ENCODE data around the gene BEX4. TPM values are rescaled to one million over a fixed set of nuclear protein-coding genes. Genes with fewer than 3 reads are reported as not detected.

The BEX4 gene
- total RNA-seq, 4 donors from 2014 or later: 51.2 to 81.7 (median 60.0) TPM

GRCh38 chrX:103236296-103236695, 21.4 kb downstream of the BEX4 start:
- H3K27ac ChIP-seq: no peak overlapping the region
- TF ChIP-seq EP300 (IDR thresholded peaks at IDR 0.05) (no peak), POLR2A (IDR thresholded peaks at IDR 0.05) (no peak), POLR2AphosphoS5 (IDR thresholded peaks at IDR 0.05) (no peak)
- no peaks in the 10 kb centered on the region for H3K9me3 ChIP-seq
- no peaks in the 10 kb centered on the region for H3K4me1 ChIP-seq
- H3K27me3 ChIP-seq: no peaks in the 10 kb centered on the region
- WGBS, 2 donors (ENCODE audit: low coverage in 1 of 2): 73 to 100% methylated on average over 1 of the region's 1 CpG
- H3K36me3 ChIP-seq: no peaks in the 10 kb centered on the region
- no peak overlapping the region for H3K4me3 ChIP-seq
- ATAC-seq: no peak

DNA sequence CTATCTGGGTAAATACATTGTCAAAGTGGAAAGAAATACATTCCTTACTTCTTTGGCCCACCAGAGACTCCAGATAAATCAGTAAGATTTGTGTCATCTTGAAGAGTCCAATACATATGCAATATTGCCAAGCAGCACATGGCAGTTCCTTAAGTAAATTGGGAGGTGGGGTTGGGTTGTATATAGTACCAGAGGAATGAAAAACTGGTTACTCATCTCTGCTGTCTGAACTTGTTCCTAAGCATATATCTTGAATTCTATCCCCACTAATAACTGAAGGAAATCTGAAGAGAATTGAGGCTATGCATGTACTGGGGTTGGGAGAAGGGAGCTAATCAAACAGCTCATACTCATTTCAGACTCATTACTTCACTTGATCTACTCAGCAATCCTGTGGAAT, 25.2 kb downstream of the BEX4 start:
- ATAC-seq: no peak
- Histone ChIP-seq H3K36me3 (no peaks in the 10 kb centered on the region), H3K4me3 (no peak overlapping the region), H3K9me3 (no peaks in the 10 kb centered on the region), H3K4me1 (no peaks in the 10 kb centered on the region), H3K27me3 (no peaks in the 10 kb centered on the region), H3K27ac (no peak overlapping the region)
- TF ChIP-seq CTCF (IDR thresholded peaks at IDR 0.05) (no peak), POLR2A (IDR thresholded peaks at IDR 0.05) (no peak), EP300 (IDR thresholded peaks at IDR 0.05) (no peak), POLR2AphosphoS5 (IDR thresholded peaks at IDR 0.05) (no peak)

GRCh38 chrX:103248553-103248952, 33.6 kb downstream of the BEX4 start:
- Histone ChIP-seq H3K9me3 (no peaks in the 10 kb centered on the region), H3K27me3 (no peaks in the 10 kb centered on the region), H3K36me3 (no peaks in the 10 kb centered on the region), H3K27ac (no peak overlapping the region), H3K4me1 (peaks cover 0 to 14% (median 0%) of the 10 kb centered on the region in 3 donors), H3K4me3 (no peak overlapping the region)
- TF ChIP-seq POLR2AphosphoS5 (IDR thresholded peaks at IDR 0.05) (no peak), POLR2A (IDR thresholded peaks at IDR 0.05) (no peak), CTCF (IDR thresholded peaks at IDR 0.05) (peak in 3 of 4 experiments; percentile 17 to 44 (median 19))
- no peak for ATAC-seq

- TF ChIP-seq CTCF (IDR thresholded peaks at IDR 0.05): no peak
- no peak for TF ChIP-seq POLR2A (IDR thresholded peaks at IDR 0.05)
- no peak for TF ChIP-seq POLR2AphosphoS5 (IDR thresholded peaks at IDR 0.05)
- TF ChIP-seq EP300 (IDR thresholded peaks at IDR 0.05): no peak
- Histone ChIP-seq H3K9me3 (no peaks in the 10 kb centered on the region), H3K27ac (no peak overlapping the region), H3K36me3 (no peaks in the 10 kb centered on the region), H3K4me3 (no peak overlapping the region), H3K27me3 (no peaks in the 10 kb centered on the region), H3K4me1 (peaks cover 0 to 15% (median 0%) of the 10 kb centered on the region in 3 donors)
- ATAC-seq: no peak
- WGBS, 2 donors (ENCODE audit: low coverage in 1 of 2): 100% methylated on average over 1 of the region's 1 CpG
Measured at GRCh38 chrX:103249805-103250204, 34.9 kb downstream of the BEX4 start.

DNA sequence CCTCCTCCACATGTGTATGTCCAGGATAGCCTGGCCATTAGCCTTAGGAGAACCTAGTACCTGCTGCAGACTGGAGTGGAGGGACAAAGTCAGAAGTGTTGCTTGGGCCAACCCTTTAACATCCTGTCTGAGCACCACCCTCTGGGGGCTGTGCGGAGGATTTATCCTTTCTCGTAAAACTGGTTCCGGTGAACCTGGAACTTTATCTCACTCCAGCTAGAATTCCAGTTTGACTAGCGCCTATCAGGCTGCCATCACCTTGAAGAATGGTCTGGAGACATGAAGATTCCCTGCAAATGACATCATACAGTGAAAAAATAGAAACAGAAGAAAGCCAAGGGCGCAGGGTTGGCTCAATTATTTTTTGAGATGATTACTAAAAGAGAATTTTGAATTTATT, 36.1 kb downstream of the BEX4 start:
- H3K27ac ChIP-seq: no peak overlapping the region
- ATAC-seq: no peak
- no peaks in the 10 kb centered on the region for H3K27me3 ChIP-seq
- no peaks in the 10 kb centered on the region for H3K36me3 ChIP-seq
- H3K9me3 ChIP-seq: no peaks in the 10 kb centered on the region
- H3K4me1 ChIP-seq: peaks cover 0 to 15% (median 0%) of the 10 kb centered on the region in 3 donors
- TF ChIP-seq EP300 (IDR thresholded peaks at IDR 0.05) (no peak), POLR2AphosphoS5 (IDR thresholded peaks at IDR 0.05) (no peak), CTCF (IDR thresholded peaks at IDR 0.05) (no peak), POLR2A (IDR thresholded peaks at IDR 0.05) (no peak)
- H3K4me3 ChIP-seq: no peak overlapping the region
- WGBS, 2 donors (ENCODE audit: low coverage in 1 of 2): 38 to 67% methylated on average over 1 to 4 of the region's 5 CpGs
